Measurements from ENCODE around the gene ONECUT1. TPM values are rescaled to one million over a fixed set of nuclear protein-coding genes. Genes with fewer than 3 reads are reported as not detected.

The ONECUT1 gene
- total and polyA plus RNA-seq, 10 of the 15 experiments (the other 5 are each of a cell fraction or from before 2014, with no cell fraction given) = 0.28 TPM; not detected in 9

GRCh38 chr15:52780172-52780980, 9.8 kb downstream of the ONECUT1 start (continued):
- TF ChIP-seq, protein P1, sequence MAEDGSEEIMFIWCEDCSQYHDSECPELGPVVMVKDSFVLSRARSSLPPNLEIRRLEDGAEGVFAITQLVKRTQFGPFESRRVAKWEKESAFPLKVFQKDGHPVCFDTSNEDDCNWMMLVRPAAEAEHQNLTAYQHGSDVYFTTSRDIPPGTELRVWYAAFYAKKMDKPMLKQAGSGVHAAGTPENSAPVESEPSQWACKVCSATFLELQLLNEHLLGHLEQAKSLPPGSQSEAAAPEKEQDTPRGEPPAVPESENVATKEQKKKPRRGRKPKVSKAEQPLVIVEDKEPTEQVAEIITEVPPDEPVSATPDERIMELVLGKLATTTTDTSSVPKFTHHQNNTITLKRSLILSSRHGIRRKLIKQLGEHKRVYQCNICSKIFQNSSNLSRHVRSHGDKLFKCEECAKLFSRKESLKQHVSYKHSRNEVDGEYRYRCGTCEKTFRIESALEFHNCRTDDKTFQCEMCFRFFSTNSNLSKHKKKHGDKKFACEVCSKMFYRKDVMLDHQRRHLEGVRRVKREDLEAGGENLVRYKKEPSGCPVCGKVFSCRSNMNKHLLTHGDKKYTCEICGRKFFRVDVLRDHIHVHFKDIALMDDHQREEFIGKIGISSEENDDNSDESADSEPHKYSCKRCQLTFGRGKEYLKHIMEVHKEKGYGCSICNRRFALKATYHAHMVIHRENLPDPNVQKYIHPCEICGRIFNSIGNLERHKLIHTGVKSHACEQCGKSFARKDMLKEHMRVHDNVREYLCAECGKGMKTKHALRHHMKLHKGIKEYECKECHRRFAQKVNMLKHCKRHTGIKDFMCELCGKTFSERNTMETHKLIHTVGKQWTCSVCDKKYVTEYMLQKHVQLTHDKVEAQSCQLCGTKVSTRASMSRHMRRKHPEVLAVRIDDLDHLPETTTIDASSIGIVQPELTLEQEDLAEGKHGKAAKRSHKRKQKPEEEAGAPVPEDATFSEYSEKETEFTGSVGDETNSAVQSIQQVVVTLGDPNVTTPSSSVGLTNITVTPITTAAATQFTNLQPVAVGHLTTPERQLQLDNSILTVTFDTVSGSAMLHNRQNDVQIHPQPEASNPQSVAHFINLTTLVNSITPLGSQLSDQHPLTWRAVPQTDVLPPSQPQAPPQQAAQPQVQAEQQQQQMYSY (CRISPR knock-in tag; IDR thresholded peaks at IDR 0.05) = no peak
- TF ChIP-seq NR2F1 (conservative IDR thresholded peaks at IDR 0.05) (peak; percentile 47; the same call in 1 of the 2 replicates), JUND (IDR thresholded peaks at IDR 0.05; ENCODE audit: low read depth, low read length) (peak; percentile 66; the same call in 1 of the 2 replicates), ZNF274 (IDR thresholded peaks at IDR 0.05; ENCODE audit: insufficient read depth, insufficient read length) (no peak), CEBPB (IDR thresholded peaks at IDR 0.05; ENCODE audit: borderline replicate concordance in 1 of 2, low read depth in 2 of 2, low read length in 2 of 2) (peak; percentile 41 to 69; a peak in 1 of 4 replicates), SMC3 (IDR thresholded peaks at IDR 0.05; ENCODE audit: borderline replicate concordance, low read length) (peak; percentile 64; the same call in 1 of the 2 replicates), ZBED1 (IDR thresholded peaks at IDR 0.05; ENCODE audit: borderline replicate concordance) (peak; percentile 54; the same call in 1 of the 2 replicates), NFIC (IDR thresholded peaks at IDR 0.05; ENCODE audit: low read depth, low read length) (peak; percentile 88; the same call in 1 of the 2 replicates), DPF2 (IDR thresholded peaks at IDR 0.05) (peak; percentile 98; the same call in 1 of the 2 replicates), USF2 (IDR thresholded peaks at IDR 0.05; ENCODE audit: borderline replicate concordance, low read depth, low read length) (no peak), POLR2AphosphoS5 (IDR thresholded peaks at IDR 0.05; ENCODE audit: low read length) (no peak), BMI1 (IDR thresholded peaks at IDR 0.05; ENCODE audit: borderline replicate concordance) (peak; percentile 87), SMAD5 (IDR thresholded peaks at IDR 0.05; ENCODE audit: low read depth) (no peak), SMAD1 (IDR thresholded peaks at IDR 0.05; ENCODE audit: low read depth, partially characterized antibody) (peak; percentile 70), PML (IDR thresholded peaks at IDR 0.05; ENCODE audit: low read length) (peak; percentile 36; the same call in 1 of the 2 replicates), MTA3 (IDR thresholded peaks at IDR 0.05; ENCODE audit: borderline replicate concordance, low read length) (no peak), MYC (IDR thresholded peaks at IDR 0.05; ENCODE audit: insufficient read depth, insufficient read length, insufficient replicate concordance, low read length, severe bottlenecking) (no peak), KDM1A (IDR thresholded peaks at IDR 0.05; ENCODE audit: borderline replicate concordance) (no peak), SIN3A (IDR thresholded peaks at IDR 0.05; ENCODE audit: low read depth, low read length) (no peak), SIX5 (IDR thresholded peaks at IDR 0.05; ENCODE audit: low read depth, low read length, severe bottlenecking) (no peak), CBFB (IDR thresholded peaks at IDR 0.05; ENCODE audit: low read depth) (peak; percentile 64), RBBP5 (conservative IDR thresholded peaks at IDR 0.05) (no peak), CBX3 (IDR thresholded peaks at IDR 0.05; ENCODE audit: borderline replicate concordance, low read depth) (no peak), RAD51 (IDR thresholded peaks at IDR 0.05) (peak; percentile 26; the same call in 1 of the 2 replicates)
- TF ChIP-seq, protein P2, sequence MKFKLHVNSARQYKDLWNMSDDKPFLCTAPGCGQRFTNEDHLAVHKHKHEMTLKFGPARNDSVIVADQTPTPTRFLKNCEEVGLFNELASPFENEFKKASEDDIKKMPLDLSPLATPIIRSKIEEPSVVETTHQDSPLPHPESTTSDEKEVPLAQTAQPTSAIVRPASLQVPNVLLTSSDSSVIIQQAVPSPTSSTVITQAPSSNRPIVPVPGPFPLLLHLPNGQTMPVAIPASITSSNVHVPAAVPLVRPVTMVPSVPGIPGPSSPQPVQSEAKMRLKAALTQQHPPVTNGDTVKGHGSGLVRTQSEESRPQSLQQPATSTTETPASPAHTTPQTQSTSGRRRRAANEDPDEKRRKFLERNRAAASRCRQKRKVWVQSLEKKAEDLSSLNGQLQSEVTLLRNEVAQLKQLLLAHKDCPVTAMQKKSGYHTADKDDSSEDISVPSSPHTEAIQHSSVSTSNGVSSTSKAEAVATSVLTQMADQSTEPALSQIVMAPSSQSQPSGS (IDR thresholded peaks at IDR 0.05; ENCODE audit: low read length) = peak; percentile 91
